Inflammatory macrophage (primary cell): Measurements from ENCODE around the gene EYS.

Source experiments
- DNase-seq, 2 donors: peaks; one replicate each; pipeline ENCODE4 v3.0.0-alpha.2; 2020 to 2022

Gene EYS

GRCh38 chr6:64932486-64932885, 774.5 kb downstream of the EYS start:
- DNase-seq = no peak

- DNase-seq = no peak
Observed at GRCh38 chr6:64930681-64931080, 776.3 kb downstream of the EYS start.

- DNase-seq = no peak
Observed at GRCh38 chr6:64926051-64926450, 781.0 kb downstream of the EYS start.

- DNase-seq = no peak
Observed at GRCh38 chr6:64920257-64920656, 786.8 kb downstream of the EYS start.

GRCh38 chr6:64914124-64914523, 792.9 kb downstream of the EYS start:
- no peak for DNase-seq

- no peak for DNase-seq
Observed at GRCh38 chr6:64912966-64913365, 794.1 kb downstream of the EYS start.

GRCh38 chr6:64908104-64908503, 798.9 kb downstream of the EYS start:
- no peak for DNase-seq

- no peak for DNase-seq
Observed at GRCh38 chr6:64904616-64905015, 802.4 kb downstream of the EYS start.

GRCh38 chr6:64902596-64902995, 804.4 kb downstream of the EYS start:
- no peak for DNase-seq

- DNase-seq = no peak
Observed at GRCh38 chr6:64896939-64897338, 810.1 kb downstream of the EYS start.

GRCh38 chr6:64895945-64896344, 811.1 kb downstream of the EYS start:
- no peak for DNase-seq

GRCh38 chr6:64890609-64891008, 816.4 kb downstream of the EYS start:
- DNase-seq = no peak

- no peak for DNase-seq
Observed at GRCh38 chr6:64889144-64889543, 817.9 kb downstream of the EYS start.

- DNase-seq = no peak
Observed at GRCh38 chr6:64874776-64875175, 832.2 kb downstream of the EYS start.

- DNase-seq = no peak
Observed at GRCh38 chr6:64872633-64873032, 834.4 kb downstream of the EYS start.

- no peak for DNase-seq
Observed at GRCh38 chr6:64861039-64861651, 845.9 kb downstream of the EYS start.

GRCh38 chr6:64860203-64860602, 846.8 kb downstream of the EYS start:
- no peak for DNase-seq

GRCh38 chr6:64850121-64850520, 856.9 kb downstream of the EYS start:
- no peak for DNase-seq

- no peak for DNase-seq
Observed at GRCh38 chr6:64848467-64848866, 858.6 kb downstream of the EYS start.

GRCh38 chr6:64847396-64847795, 859.6 kb downstream of the EYS start:
- no peak for DNase-seq

- no peak for DNase-seq
Observed at GRCh38 chr6:64838726-64839125, 868.3 kb downstream of the EYS start.

GRCh38 chr6:64831680-64832079, 875.3 kb downstream of the EYS start:
- no peak for DNase-seq

- DNase-seq = no peak
Observed at GRCh38 chr6:64817525-64817924, 889.5 kb downstream of the EYS start.

- no peak for DNase-seq
Observed at GRCh38 chr6:64815718-64816117, 891.3 kb downstream of the EYS start.

- DNase-seq = no peak
Observed at GRCh38 chr6:64812138-64812537, 894.9 kb downstream of the EYS start.
